GM18909 (cell line): Measurements from ENCODE around the gene MUC7.
"Not testable (repeated sequence)": the region's sequence is repeated elsewhere in the genome, so short reads cannot be mapped to it uniquely, and the experiment has no call there.

ENCODE experiments used
- ATAC-seq: cut with Tn5 transposase; IDR thresholded peaks from one replicate; pipeline ENCODE4 v1.9.1; 2021; ENCODE audit warnings: mild to moderate bottlenecking; ENCODE audit not compliant: unreplicated experiment, poor library complexity

The MUC7 gene

DNA sequence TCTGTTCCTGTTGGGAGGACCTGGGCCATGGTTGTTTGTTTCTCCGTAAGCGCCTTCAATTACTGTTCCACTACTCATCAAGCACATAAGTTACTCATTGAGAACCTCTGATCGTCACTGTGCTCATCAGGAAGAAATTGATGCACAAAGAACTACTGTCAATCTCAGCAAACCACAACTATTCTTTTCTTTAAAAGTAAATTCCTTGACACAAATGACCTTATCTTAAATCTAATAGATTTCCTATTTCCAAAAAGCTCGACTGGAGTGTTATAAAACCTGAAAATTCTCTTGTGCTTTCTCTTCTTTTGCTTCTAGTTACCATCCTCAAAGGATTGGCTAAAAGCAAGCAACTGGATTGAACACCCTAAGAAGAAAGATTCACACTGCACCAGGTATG is at the start of gene MUC7:
Gene MUC7, plus strand, starts transcription at position 301 of the 400 bp plus-strand sequence. CDS start 1,825 bp downstream, outside the sequence.
- no peak for ATAC-seq

DNA sequence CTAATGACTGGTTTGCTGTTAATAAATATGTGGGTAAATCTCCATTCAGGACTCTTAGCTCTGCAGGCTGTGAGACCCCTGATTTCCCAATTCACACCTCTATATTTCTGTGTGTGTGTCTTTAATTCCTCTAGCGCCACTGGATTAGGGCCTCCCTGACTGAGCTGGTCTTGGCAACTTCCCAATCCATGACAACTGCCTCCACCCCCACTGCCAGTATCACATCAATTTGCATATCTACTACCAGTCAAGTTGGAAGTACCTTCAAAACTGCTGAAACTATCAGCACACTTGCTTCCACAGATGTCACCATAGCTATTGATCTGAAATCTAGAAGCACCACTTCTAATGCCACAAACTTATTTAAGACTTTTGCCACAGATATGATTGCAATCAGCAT is 46.7 kb upstream of the MUC7 start:
- ATAC-seq, result no peak

DNA sequence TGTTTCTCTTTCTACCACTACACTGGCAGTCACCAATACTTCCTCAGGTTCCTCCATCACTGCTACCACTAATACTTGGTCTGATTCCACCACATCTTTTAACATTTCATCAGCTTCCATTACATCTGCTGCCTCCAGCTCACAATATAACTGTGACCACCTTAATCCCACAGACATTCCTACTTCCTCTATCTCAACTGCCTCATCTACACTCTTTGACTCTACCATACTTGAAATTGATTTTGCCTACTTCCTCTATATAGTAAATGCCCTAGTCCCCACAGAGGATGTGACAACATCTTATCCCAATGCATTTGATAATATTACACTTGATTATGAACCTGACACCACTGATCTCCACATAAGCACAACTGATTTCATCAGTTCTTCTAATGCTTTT is 45.2 kb upstream of the MUC7 start:
- ATAC-seq, result no peak

DNA sequence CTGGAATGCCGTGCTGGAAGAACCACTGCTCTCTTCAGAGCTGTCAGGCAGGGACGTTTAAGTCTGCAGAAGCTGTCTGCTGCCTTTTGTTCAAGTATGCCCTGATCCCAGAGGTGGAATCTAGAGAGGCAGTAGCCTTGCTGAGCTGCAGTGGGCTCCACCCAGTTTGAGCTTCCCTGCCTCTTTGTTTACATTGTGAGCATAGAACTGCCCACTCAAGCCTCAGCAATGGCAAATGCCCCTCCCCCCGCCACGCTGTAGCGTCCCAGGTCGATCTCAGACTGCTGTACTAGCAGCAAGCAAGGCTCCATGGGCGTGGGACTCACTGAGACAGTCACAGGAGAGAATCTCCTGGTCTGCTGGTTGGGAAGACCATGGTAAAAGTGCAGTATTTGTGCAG is 34.8 kb upstream of the MUC7 start:
- ATAC-seq, result no peak

GRCh38 chr4:70442474-70442873 is 29.5 kb upstream of the MUC7 start:
- ATAC-seq, result no peak

- no peak for ATAC-seq
These were observed 28.7 kb upstream of the MUC7 start for GRCh38 chr4:70443329-70443728.

DNA sequence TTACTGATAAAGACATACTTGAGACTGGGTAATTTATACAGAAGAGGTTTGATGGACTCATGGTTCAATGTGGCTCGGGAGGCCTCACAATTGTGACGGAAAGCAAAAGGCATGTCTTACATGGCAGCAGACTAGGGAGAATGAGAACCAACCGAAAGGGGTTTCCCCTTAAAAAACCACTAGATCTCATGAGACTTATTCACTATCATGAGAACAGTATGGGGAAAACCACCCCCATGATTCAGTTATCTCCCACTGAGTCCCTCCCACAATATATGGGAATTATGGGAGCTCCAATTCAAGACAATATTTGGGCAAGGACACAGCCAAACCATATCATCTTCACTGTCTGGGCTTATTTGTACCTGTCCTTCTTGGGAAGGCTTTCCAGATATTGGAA is 22.8 kb upstream of the MUC7 start:
- ATAC-seq, result peak; percentile 63

DNA sequence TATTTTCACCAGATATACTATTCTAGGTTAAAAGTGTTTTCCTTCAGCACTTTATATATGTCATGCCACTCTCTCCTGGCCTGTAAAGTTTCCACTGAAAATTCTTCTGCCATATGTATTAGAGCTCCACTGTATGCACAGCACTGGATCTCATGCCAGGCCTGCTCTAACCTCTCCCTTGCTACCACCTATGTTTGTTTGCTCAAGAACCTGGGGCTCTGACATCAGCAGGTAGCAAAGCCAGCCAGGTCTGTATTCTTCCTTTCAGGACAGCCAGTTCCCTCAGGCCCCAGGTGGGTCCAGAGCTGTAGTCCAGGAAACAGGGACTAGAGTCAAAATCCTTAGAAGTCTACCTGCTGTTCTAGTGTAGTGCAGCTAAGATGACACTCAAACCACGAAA is 19.1 kb upstream of the MUC7 start:
- no peak for ATAC-seq

DNA sequence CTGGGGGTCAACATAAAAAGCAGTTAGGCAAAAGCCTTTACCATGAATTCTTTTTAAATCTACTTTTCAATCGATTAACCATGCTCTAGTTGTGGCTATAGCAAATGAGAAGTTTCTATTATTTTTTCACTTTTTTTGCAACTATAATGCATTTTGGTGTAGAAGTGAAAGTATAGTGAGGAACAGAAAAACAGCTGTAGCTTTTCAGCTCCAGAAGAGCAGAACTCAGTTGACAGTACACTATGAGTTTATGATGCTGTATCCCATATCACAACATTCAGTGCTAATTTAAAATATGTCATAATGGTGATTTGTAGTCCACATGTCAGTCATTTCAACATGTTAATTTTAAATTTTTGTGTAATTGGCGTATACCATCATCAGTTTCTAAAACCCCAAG is 8.7 kb upstream of the MUC7 start:
- no peak for ATAC-seq

DNA sequence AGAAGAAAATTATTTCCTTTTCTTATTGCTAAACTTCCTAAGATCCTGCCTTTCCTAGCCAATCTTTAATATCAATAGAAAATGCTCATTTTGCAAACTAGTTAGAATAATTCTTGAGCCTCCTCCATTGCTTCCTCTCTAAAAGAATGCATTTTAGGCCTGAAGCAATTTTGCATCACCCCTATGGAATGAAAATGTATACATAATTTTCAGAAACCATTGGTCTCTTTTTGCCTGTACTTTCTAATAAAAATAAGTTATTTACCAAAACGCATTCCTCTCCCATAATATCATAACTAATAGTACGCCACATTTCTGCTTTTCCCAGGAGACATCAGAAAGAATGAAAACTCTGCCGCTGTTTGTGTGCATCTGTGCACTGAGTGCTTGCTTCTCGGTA is 1.7 kb downstream of the MUC7 start:
- no peak for ATAC-seq

DNA sequence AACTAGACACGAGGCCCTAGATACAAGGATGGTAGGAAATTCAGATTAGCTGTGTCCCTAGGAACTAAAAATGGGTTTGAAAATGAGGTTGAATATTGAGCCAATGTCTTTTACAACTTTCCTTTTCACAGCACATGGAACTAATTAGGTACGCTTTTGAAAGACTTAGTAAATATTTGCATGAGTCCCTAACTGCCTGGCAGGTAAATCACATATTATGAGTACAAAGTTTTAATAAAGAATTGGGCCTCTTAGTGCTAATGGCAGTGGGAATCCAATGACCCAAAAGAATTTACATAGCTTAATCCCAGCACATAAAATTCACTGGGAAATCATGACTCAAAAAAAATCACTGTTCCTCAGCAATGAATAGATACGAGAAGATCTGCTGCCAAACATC is 16.8 kb downstream of the MUC7 start:
- ATAC-seq, result no peak

- no peak for ATAC-seq
These were observed 24.2 kb downstream of the MUC7 start for GRCh38 chr4:70496231-70496630.

GRCh38 chr4:70501838-70502237 is 29.8 kb downstream of the MUC7 start:
- not testable (repeated sequence) for ATAC-seq

GRCh38 chr4:70504733-70505132 is 32.7 kb downstream of the MUC7 start:
- no peak for ATAC-seq

GRCh38 chr4:70505151-70505748 is 33.3 kb downstream of the MUC7 start:
- ATAC-seq, result peak; percentile 95

DNA sequence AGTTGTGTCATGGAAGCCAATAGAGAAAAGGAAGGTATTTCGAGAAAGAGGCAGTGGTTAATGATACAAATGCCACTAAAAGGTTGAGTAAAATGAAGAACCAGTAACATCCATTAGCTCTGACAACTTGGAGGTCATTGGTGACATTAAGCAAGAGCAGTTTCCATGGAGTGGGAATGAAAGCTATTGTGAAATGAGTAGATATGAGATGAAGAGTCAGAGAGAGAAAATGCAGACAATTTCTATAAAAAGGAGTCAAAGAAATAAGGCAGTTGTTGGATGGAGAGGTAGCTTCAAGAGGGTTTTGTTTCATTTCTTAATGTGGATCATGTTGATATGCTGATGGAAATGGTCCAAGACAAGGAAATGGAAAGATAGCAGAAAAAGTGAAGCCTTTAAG is 36.8 kb downstream of the MUC7 start:
- ATAC-seq, result no peak

DNA sequence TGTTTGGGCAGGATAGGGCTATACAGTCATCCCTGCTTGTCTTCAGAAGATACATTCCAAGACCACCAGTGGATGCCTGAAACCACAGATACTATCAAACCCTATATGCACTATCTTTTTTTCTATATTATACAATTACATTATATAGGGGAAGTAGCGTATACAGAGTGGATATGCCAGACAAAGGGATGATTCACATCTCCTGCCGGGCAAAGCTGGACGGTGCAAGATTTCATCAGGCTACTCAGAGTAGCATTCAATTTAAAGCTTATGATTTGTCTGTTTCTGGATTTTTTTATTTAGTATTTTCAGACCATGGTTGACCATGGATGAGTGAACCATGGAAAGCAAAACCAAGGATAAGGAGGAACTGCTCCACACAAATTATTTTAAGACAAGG is 39.4 kb downstream of the MUC7 start:
- no peak for ATAC-seq

DNA sequence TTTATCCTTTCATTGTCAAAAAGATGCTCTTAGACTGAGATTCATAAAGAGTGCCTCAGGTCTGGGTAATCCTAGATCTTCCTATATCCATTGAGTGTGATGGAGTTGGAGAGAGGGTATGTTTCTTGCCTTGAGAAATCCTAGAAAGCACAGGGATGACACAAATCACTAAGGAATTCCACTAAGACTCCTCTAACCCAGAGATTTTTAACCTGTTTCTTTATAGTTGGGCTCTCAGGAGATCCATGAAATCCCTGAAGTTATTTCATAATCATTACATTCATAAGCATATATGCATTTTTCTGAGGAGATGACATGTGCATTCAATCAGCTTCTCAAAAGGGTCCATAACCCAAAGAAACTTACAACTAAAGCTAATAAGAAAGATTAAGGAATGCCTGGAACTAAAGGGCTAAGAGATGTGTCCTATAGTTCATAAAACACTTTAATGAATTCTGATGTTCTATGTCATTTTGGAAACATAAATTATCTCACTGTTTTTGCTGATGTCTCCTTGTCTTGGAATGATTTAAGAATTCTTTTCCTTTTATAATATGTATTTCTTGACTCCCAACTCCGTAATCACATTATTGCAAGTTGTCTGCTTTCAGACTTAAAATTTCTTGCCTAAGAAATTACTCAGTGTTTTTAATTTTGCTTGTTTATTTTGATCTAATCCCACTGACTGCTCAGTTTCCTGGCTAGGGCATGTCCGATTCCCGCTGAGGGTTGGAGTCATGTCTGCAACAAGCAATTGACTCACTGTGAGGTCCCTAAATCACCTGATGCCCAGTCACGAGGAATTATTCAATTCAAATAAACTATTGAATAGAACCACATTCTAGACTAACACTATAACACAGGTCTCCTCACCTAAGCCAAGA is 43.6 kb downstream of the MUC7 start:
- ATAC-seq, result no peak

- ATAC-seq, result no peak
These were observed 46.3 kb downstream of the MUC7 start, which contains the start of gene AMTN for GRCh38 chr4:70518269-70518668. Gene AMTN, plus strand, starts transcription at chr4:70518569. Its CDS starts 209 bp downstream, at chr4:70518778.

GRCh38 chr4:70518716-70519115 is 46.7 kb downstream of the MUC7 start:
- ATAC-seq, result no peak

DNA sequence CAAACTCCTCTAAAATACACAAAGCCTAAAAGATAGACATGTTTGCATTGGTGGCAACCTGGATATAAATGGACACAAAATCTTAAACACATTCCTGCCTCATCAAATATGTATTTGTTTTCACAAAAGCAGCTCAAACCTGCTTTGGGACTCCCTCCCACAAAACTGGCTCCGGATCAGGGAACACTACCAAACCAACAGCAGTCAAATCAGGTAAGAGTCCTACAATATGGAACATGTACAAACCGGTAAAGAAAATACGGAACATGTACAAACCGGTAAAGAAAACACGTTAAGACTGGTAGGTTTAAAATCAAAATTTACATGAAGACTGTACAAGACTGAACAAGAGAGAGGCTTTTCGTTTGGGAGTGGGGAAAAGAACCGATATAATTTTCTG is 50.6 kb downstream of the MUC7 start:
- ATAC-seq, result no peak

- ATAC-seq, result no peak
These were observed 59.0 kb downstream of the MUC7 start for GRCh38 chr4:70530997-70531396.
